Smooth muscle cell of bladder (primary cell): ENCODE data around the gene THOC3. TPM values are rescaled to one million over a fixed set of nuclear protein-coding genes. Genes with fewer than 3 reads are reported as not detected.

Experiments used
- total RNA-seq: library from RNA; depleted of rRNA; stranded (reverse); fragments of >200 nt; gene quantifications from 2 replicates; pipeline ENCODE4 v1.2.3, GENCODE V29; 2014

Gene THOC3
- total RNA-seq: 15.5 and 19.8 TPM in 2 replicates

DNA sequence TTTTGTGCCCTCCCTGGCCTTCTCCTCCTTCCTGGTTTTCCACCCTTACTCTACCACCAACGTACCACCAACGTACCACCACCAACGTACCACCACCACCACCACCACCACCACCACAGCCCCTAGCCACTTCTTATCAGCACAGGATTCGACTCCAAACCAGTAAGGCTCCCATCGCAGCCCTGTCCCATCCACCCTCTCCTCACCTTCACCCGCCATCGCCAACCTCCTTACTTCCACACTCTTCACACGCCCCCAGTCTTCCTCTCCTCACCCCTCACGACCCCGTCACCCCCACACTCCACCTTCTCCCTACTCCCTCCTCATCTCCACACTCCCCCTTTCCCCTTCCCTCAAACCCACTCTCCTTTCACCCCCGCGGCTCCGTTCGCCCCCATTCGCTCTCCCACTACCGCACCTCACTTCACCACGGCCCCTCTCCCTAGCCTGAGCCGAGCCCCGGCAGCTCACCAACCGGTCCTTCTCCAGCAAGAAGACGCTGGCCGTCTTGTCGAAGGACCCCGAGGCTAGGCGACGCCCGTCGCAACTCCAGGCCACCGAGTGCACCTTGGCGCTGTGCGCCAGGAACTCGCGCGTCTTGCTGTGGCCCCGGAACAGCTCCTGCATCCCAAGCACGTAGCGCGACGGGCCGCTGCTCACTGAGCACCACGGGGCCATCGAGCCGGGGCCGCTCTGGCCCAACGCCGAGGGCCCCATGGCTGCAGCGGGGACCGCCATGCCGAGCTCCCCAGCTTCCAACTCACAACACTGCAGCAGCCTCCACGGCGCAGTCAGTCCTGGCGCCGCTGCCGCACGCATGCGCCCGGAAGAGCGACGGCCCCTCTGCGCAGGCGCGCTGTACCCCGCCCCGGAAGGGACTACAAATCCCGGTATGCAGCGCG lies at the start of gene THOC3:
Gene THOC3, minus strand, starts transcription at position 845 of the 902 bp plus-strand sequence. Its CDS starts 107 bp downstream, at position 738.

Other genes starting within 250 kb of the THOC3 start
- not detected in 2 replicates for gene CPLX2, start 96.7 kb downstream of the THOC3 start, total RNA-seq